Ovary (tissue), 3 donors: ENCODE data around the gene SNAPC2.

Experiments used
- EP300 ChIP-seq: sonication (generic); formaldehyde crosslinking; IDR thresholded peaks from one replicate; pipeline ENCODE4 v1.6.1; 2017; ENCODE audit warnings: antibody characterized with exemption
- POLR2A ChIP-seq: fragments of 450-650 bp; IDR thresholded peaks from one replicate; pipeline ENCODE4 v1.6.1; 2017; ENCODE audit warnings: antibody characterized with exemption, mild to moderate bottlenecking, moderate library complexity
- TF ChIP-seq, protein P1 (sequence below), 3 donors: fragments of 450-650 bp in 2 of 3; fragments of 200-600 bp in 1 of 3; IDR thresholded peaks; one replicate each; pipeline versions ENCODE4 v1.5.1 to v1.8.0; 2016 to 2022; ENCODE audit warnings: antibody characterized with exemption in 3 of 3, mild to moderate bottlenecking in 1 of 3
- donor health status: DM: no; HTN: no; CAD: no.

DNA sequence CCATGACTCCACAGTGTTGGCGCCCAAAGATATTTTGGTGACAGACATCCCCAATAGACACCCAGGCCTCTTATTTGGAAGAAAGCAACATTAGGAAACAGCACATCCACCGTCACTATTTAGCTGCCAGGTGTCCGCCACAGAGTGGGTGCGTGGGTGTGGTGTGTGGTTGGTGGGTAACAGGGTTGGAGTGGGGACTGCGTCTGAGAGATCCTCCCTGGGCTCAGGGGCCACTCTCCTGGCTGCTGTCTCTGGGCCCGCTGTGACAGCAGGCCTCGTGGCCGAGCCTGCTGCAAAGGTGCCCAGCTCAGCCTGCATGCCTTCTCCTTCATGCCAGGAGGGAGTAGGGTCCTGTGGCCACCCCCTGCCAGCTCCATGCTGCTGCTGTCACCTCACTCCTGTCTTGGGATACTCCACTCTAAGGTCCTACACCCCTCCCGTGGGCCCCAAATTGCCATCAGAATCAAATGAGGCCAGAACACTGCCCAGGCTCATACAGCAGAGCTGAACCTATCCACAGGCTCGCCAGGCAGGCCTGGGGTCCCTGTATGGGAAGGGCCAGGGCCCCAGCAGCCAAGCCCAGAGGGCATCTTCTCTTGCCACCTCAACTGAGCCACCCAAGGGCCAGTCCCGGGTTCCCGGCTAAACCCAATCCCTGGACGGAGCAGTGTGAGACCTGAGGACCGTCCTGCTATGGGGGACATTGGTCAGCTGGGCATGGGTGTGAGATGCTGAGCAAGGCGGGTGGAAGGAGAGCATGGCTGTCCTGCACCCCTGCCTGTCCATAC, 48.1 kb downstream of the SNAPC2 start:
- TF ChIP-seq, protein P1, sequence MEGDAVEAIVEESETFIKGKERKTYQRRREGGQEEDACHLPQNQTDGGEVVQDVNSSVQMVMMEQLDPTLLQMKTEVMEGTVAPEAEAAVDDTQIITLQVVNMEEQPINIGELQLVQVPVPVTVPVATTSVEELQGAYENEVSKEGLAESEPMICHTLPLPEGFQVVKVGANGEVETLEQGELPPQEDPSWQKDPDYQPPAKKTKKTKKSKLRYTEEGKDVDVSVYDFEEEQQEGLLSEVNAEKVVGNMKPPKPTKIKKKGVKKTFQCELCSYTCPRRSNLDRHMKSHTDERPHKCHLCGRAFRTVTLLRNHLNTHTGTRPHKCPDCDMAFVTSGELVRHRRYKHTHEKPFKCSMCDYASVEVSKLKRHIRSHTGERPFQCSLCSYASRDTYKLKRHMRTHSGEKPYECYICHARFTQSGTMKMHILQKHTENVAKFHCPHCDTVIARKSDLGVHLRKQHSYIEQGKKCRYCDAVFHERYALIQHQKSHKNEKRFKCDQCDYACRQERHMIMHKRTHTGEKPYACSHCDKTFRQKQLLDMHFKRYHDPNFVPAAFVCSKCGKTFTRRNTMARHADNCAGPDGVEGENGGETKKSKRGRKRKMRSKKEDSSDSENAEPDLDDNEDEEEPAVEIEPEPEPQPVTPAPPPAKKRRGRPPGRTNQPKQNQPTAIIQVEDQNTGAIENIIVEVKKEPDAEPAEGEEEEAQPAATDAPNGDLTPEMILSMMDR (IDR thresholded peaks at IDR 0.05) = no peak
- no peak for TF ChIP-seq POLR2A
- no peak for TF ChIP-seq EP300
